Fibroblast of skin of abdomen (primary cell): Measurements from ENCODE around the gene FBP2. TPM values are rescaled to one million over a fixed set of nuclear protein-coding genes. Genes with fewer than 3 reads are reported as not detected.

Source experiments
- DNase-seq: peaks from one replicate; pipeline ENCODE4 v3.0.0-alpha.2; 2013
- polyA plus RNA-seq, 2 experiments: library from polyadenylated mRNA; unstranded; fragments of 120-200 nt; gene quantifications; one replicate each; pipeline ENCODE4 v1.2.1, GENCODE V29; 2013; ENCODE audit not compliant: insufficient read length in 2 of 2

FBP2 gene
- 0.12 TPM for polyA plus RNA-seq (2013, experiment 1 of 2; ENCODE audit: insufficient read length)
- polyA plus RNA-seq (2013, experiment 2 of 2; ENCODE audit: insufficient read length): 0.09 TPM

DNA sequence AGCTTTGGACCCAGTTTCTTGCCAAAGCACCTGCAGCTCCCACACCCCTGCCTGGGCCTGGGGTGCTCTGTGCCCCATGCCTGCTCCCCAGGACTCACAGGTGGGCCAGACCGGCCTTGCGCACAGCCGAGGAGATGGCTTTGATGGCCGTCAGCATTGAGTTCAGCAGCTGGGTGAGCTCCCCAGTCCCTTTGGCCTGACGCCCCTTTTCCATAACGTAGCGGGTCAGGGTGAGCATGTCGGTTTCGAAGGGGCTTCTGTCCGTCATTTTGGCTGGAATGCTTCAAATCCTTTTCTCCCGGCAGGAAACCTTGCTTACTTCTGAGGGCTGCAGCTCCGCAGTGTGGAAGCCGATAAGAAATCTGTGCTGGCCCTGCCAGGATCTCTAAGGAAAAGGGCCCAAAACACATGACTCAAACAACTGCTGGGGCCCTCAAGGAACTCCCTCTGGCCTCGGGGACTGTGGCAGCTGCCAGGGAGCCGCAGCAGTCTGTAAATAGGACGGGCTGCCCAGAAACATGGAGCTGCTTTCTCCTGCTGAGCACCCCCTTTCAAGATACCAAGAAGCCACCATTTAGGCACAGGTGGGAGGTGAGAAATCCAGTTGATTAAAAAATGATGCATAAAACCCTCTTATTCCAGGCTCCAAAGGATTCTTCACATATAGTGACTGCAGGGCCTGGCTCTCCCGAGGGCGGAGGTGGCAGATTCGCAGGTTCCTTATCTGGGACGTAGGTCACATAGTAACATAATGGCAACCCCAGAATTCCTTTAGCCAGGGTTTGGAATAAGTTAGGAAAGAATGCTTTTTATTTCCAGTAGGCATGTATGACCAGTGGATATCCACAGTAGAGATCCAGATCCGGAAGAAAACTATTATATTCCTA is at the start of gene FBP2:
TSS of gene FBP2 (minus strand) at position 366 of the 887 bp plus-strand sequence. CDS start at position 268, 98 bp downstream.
- no peak for DNase-seq

- no peak for DNase-seq
Measured at GRCh38 chr9:94643176-94643575, 49.6 kb upstream of the FBP2 start.

GRCh38 chr9:94642501-94642900 is 48.9 kb upstream of the FBP2 start:
- DNase-seq: no peak

DNA sequence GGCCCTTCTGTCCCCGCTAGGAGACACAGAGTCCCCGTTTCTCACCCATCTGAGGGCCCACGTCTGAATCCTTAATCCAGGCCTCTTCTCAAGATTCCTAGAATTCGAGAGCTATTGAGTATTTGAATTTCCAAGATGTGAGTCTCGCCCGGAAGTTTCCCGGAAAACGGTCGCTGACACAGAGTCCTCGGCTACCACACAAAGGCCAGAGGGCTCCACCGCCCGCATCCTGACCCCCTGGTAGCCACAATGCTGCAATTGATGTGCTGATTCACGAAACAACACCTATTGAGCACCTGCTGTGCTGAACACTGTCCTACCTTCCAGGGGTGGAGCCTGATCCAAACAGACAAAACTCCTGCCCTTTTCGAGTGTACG is 46.4 kb upstream of the FBP2 start:
- no peak for DNase-seq

DNA sequence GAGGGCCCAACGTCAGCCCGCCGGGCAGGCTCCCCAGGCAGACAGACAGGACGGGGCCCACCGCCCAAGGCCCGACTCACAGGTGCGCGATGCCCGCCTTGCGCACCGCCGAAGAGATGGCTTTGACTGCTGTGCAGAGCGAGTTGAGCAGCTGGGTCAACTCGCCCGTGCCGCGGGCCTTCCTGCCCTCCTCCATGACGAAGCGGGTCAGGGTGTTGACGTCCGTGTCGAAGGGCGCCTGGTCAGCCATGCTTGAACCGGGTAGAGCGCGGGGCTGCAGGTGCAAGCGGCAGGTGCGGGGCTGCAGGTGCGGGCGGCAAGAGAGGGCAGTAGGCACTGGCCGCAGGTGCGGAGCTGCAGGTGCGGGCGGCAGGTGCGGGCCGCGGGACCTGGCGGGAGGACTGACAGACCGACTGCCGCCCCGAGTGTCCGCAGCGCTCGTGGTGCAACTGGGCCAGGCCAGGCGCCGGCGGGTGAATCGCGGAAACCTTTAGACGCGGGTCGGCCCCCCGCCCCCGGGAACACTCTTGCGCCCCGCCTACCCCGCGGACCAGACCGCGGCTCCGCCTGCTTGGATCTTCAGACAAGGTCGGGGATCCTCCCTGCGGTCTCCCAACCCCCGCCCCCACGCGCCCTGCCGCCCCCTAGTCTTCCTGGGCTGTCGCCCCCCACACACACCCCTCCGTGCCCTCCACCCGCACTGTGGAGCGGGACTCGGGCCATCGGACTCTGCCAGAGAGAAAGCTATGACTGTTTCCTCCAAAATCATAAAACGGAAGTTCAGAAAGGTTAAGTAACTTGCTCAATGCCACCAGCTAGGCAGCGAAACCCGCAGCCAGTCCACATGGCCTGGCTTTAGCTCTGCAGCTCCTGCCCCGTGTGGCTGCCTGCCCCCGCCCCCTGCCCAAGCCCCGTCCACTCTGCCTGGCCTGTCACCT is 45.7 kb upstream of the FBP2 start, which contains the start of gene FBP1:
TSS of gene FBP1 (minus strand) at position 458 of the 938 bp plus-strand sequence. CDS start at position 250, 208 bp downstream.
- DNase-seq: no peak

DNA sequence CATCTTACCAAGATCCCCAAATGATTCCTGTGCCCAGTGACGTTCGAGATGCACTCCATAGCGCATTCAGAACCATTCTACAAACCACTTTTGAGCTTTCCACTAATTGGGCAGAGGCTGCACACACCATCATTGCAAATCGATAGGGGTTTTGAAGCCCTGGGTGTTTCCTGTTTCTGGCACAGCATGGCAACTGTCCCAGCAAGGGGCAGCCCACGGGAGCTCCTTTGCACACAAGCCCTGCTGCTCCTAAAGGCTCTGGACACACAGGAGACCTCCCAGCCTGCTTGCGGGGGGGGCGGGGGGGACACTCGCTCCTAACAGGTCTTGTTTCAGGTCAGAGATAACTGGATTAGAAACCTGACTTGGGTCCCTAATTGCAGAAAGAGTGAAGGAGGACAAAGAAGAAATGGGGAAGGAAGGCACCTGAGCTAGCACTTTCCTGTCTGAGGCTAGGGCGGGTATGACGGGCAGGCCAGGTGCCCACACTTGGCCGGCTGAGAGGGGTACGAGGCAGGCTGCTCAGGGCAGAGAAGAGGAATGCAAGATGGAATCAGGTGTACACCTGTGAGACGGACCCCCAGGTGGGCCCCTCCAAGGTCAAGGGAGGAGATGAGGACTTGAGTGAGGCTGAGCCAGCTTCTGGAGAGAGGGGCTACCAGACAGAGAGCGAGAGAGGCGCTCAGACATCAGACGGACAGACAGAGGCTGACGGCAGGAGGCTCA is 44.9 kb upstream of the FBP2 start:
- no peak for DNase-seq

DNA sequence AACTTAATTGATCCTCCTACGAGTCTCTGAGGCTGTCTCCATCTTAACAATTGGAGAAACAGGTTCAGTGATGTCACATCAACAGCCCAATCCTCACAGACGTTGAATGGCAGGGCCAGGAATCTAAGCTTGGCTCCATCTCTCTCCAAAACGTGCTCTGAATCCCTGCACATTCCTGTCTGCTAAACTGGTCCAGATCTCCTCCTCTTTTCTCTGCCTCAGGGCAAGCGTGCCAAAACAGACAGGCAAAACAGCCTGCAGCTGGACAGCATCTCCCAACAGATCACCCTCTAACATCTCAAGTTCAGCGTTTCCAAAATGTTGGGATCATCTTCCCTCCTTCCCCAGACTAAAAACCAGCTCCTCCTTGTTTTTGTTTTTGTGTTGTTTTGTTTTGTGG is 39.1 kb upstream of the FBP2 start:
- DNase-seq: no peak

DNA sequence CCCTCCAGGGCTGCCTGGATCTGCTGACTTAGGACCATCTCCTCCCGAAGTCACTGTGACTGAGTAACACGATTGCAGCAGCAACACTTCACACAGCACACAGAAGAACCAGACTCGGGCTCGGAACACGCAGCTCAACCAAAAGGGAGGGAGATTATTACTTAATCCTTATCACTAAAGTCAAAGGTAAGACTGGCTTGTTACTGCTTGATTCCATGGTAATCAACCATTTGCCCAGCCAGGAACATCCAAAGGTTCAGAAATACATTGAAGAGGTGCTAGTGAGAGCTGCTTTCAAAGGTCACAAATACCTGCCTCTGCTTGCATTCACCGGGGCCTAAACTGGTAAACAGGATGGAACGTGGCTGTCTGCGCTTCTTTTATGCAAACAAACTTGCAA is 38.0 kb upstream of the FBP2 start:
- DNase-seq: no peak

GRCh38 chr9:94630833-94631232 is 37.2 kb upstream of the FBP2 start:
- DNase-seq: no peak

GRCh38 chr9:94630281-94630680 is 36.7 kb upstream of the FBP2 start:
- DNase-seq: no peak

GRCh38 chr9:94627287-94627686 is 33.7 kb upstream of the FBP2 start:
- no peak for DNase-seq

DNA sequence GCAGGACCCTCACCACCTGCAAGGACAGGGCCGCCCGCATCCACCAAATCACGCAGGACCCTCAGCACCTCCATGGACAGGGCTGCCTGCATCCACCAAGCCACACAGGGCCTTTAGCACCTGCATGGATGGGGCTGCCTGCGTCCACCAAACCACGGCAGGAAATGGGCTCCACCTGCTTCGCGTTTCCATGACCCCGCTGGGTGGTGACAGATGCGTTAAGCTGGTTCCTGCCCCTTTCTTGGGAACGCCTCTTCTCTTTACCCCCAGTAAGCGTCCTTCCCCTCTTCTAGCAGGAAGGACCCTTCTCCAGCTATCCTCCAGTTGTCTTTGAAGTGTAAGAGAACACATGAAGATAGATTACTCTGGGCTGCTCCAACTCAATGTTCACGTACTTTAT is 32.2 kb upstream of the FBP2 start:
- no peak for DNase-seq

DNA sequence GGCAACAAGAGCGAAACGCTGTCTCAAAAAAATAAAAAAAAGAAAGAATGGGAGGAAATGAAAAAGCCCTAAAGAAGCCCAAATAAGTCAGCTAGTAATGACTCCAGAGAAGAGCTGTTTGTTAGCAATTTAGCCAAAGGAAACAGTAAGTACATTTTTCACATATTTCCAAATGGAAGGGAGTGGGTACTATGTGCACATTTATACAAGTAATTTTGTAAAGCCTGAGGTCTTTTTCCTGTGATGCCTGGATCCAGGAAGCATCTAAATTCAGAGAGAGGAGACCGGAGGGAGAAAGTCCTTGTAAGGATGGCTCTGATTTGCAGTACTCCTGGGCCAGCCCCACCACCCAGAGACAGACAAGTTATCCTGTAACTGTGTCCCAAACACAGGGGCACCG is 31.0 kb upstream of the FBP2 start:
- no peak for DNase-seq

DNA sequence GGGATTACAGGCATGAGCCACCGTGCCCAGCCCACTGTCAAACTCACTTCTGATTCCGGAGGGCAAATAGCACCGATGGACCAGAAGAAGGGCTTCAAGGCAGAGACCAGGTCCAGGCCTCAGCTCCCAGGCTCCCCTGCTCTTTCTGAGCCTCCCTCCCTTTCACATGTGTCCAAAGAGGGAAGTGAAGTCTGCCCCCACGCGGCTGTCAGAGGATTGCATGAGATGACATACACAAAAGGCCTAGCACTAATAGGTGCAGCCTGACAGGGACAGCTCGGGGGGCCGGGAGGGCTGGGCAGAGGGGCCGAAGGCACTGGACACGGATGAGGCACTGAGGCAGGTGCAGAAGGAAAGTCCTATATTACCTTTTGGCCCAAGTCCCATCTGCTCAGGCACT is 29.6 kb upstream of the FBP2 start:
- DNase-seq: no peak

DNA sequence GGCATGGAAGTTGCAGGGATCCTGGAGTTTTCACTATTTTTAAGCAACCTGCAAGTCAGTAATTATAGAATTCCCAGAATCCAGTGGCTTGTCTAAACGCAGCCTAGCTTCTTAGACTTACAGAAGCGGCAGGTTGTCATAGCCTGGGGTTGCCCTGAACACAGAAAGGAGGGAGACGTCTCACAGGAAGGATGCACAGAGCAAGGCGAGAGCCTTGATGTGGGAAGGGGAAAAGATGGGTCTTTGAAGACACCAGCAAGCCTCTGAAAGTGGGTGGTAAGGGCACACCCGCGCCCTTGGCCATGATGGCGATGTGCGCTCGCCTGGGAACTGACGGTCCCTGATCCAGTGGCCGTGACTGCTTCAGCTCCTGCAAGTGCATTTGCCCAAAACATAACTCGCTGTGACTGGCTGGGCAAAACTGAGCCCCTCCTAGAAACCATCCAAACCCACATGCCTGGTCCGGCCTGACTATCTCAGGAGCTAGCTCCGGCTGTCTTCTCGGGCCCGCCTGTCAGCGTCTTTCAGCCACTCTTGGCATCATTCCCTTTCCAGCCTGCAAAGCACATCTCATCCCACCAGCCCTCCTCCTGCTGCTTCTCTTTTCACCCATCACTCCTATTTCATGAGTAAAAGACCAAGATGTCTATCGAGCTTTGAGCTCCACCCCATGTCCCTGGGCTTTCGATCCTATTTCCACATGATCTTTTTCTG is 28.6 kb upstream of the FBP2 start:
- no peak for DNase-seq

GRCh38 chr9:94619026-94619425 is 25.4 kb upstream of the FBP2 start:
- DNase-seq: no peak

DNA sequence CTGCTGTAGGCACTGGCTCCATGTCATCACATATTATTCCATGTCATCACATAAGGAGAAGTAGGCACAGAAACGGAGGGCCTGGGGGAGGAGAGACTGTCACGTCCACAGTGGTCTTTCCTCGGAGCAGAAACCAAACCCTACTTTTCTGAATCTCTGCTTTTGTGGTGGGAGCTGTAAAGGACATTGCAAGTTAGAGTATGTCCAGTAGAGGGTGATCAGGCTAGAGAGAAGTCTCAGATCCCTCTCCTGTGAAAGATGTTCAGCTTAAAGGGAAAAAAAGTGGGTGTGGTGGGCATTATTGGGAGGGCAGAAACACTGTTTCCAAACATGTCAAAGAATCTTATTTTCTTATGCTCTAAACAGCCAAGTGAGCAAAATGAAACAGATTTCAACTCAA is 19.4 kb upstream of the FBP2 start:
- DNase-seq: no peak

DNA sequence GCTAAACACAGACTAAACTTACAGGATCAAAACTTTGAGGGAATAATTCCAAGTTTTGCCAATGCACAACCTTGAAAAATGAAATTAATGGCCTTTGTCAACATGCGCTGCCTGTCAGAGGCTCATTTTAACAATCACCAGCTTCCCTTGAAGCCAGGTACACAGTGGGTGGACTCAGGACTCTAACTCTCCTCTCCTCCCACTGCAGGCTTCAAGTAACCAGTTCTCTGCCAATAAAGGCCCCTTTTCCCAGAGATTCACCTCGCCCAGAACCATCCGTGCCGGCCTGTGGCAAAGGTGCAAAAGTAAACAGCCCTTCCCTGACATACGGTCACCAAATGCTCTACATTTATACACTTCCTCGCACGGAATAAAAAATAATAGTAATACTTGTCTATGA is 18.4 kb upstream of the FBP2 start:
- no peak for DNase-seq

DNA sequence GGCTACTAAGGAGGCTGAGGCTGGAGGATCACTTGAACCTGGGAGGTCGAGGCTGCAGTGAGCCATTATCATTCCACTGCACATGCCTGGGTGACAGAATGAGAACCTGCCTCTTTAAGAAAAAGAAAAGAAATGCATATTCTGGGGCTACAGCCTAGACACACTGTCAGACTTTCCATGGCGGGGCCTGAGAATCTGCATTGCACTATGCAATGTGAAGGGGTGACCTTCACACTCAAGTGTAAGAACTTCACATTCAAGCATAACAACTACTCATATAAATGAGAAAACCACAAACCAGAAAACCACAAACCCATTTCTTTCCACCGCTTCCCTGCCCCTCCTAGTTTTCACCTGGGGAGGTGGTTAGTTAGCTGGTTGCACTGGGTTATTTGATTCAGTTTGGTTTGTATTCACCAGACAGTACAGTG is 18.0 kb upstream of the FBP2 start:
- no peak for DNase-seq

DNA sequence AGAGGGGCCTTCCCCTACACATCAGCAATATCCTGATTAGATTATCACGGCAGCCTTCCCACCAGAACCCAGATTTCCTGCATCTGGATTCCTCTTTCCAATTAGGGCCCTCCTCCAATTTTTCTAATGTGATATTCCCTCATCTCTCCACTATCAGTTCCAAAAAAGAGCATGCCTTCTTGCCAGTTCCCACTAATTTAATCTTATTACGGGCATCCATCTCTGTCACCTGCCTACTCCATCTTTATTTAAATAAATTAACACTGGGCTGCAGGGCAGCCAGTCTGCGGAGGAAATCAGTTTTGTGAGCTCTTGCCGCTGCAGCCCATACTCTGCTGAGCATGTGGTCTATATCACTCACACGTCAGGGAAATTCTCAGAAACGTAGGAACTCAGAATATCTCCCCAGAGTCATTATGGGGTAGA is 16.6 kb upstream of the FBP2 start:
- no peak for DNase-seq

GRCh38 chr9:94607423-94607691 is 13.7 kb upstream of the FBP2 start:
- DNase-seq: no peak
